MM.1S (cell line): ENCODE measurements around the gene FAM98A.

ENCODE experiments used
- EZH2 ChIP-seq: fragments of 300-600 bp; sonication (generic); optimal IDR thresholded peaks from 2 replicates; pipeline ENCODE3; 2017; ENCODE audit warnings: low read depth, mild to moderate bottlenecking, antibody characterized with exemption, low read length, mixed read lengths
- EZH2phosphoT487 ChIP-seq: fragments of 300-600 bp; sonication (generic); IDR thresholded peaks from 2 replicates; pipeline ENCODE4 v1.6.1; 2018; ENCODE audit warnings: antibody characterized with exemption, low read length
- TF ChIP-seq, protein P1 (sequence below): fragments of 300-600 bp; sonication (generic); IDR thresholded peaks from 2 replicates; pipeline ENCODE4 v1.5.1; 2016; ENCODE audit warnings: antibody characterized with exemption, low read length, mixed read lengths

GRCh38 chr2:33602201-33602830, 3.2 kb upstream of the FAM98A start:
- TF ChIP-seq, protein P1, sequence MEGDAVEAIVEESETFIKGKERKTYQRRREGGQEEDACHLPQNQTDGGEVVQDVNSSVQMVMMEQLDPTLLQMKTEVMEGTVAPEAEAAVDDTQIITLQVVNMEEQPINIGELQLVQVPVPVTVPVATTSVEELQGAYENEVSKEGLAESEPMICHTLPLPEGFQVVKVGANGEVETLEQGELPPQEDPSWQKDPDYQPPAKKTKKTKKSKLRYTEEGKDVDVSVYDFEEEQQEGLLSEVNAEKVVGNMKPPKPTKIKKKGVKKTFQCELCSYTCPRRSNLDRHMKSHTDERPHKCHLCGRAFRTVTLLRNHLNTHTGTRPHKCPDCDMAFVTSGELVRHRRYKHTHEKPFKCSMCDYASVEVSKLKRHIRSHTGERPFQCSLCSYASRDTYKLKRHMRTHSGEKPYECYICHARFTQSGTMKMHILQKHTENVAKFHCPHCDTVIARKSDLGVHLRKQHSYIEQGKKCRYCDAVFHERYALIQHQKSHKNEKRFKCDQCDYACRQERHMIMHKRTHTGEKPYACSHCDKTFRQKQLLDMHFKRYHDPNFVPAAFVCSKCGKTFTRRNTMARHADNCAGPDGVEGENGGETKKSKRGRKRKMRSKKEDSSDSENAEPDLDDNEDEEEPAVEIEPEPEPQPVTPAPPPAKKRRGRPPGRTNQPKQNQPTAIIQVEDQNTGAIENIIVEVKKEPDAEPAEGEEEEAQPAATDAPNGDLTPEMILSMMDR = no peak
- TF ChIP-seq EZH2 = no peak
- TF ChIP-seq EZH2phosphoT487 = no peak
